ENCODE measurements around the gene POLN.

DNA sequence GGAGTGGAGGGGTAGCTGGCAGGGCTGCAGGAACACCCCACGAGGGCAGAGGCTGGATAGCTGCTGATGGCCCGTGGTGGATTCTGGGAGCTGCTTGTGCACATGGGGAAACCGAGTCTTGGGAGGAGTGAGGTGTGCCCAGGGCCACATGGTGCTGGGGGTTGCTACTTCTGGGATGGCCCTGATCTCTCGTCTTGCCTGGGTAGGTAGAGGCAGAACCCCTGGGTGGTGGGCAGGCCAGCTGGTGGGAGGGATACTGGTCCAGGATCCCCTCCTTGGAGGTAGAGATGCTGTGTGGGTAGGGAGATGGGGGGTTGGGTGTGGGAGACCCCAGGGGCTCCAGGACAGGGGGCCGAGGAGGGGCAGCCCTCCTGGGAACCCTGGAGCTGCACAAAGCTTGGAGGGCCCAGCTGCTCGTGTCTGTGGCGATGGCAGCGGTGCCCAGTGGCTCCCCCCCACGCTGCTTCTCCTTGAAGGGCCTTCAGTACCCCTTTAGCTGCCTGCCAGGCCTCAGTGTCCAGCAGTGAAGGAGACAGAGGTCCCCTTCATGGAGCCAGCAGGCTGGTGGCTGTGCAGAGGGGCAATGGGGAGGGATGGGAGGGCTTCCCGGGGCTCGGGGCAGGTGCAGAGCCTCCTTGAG, 179.6 kb downstream of the POLN start:
- TF ChIP-seq, protein P1, sequence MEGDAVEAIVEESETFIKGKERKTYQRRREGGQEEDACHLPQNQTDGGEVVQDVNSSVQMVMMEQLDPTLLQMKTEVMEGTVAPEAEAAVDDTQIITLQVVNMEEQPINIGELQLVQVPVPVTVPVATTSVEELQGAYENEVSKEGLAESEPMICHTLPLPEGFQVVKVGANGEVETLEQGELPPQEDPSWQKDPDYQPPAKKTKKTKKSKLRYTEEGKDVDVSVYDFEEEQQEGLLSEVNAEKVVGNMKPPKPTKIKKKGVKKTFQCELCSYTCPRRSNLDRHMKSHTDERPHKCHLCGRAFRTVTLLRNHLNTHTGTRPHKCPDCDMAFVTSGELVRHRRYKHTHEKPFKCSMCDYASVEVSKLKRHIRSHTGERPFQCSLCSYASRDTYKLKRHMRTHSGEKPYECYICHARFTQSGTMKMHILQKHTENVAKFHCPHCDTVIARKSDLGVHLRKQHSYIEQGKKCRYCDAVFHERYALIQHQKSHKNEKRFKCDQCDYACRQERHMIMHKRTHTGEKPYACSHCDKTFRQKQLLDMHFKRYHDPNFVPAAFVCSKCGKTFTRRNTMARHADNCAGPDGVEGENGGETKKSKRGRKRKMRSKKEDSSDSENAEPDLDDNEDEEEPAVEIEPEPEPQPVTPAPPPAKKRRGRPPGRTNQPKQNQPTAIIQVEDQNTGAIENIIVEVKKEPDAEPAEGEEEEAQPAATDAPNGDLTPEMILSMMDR (conservative IDR thresholded peaks at IDR 0.05; ENCODE audit: low read length), result no peak
- no peak for TF ChIP-seq EZH2phosphoT487 (IDR thresholded peaks at IDR 0.05; ENCODE audit: borderline replicate concordance, low read depth, low read length)

All from OCI-LY7 (cell line).